Peyer's patch (tissue), 4 donors: ENCODE results near the gene STK24. TPM values are rescaled to one million over a fixed set of nuclear protein-coding genes. Genes with fewer than 3 reads are reported as not detected.

Experiments
- DNase-seq, 3 donors: peaks; one replicate each; pipeline ENCODE4 v3.0.0-alpha.2; 2017 to 2019
- H3K27ac ChIP-seq, 4 donors: fragments of 200-600 bp; sonication (generic); one replicate each; pipeline ENCODE4 v1.5.1; 2016 to 2019
- H3K27me3 ChIP-seq, 2 donors: fragments of 200-600 bp; sonication (generic); one replicate each; pipeline ENCODE4 v1.5.1; 2019
- H3K36me3 ChIP-seq, 3 donors: fragments of 200-600 bp; sonication (generic); one replicate each; pipeline ENCODE4 v1.5.1; 2016 to 2019
- H3K4me1 ChIP-seq, 4 donors: fragments of 200-600 bp; sonication (generic); one replicate each; pipeline ENCODE4 v1.5.1; 2016 to 2019
- H3K4me3 ChIP-seq, 4 donors: fragments of 200-600 bp; sonication (generic); 1 replicate in 3 of 4; 2 replicates in 1 of 4; pipeline ENCODE4 v1.5.1; 2016 to 2019; ENCODE audit warnings: mild to moderate bottlenecking in 1 of 4
- H3K9me3 ChIP-seq, 4 donors: fragments of 200-600 bp; sonication (generic); one replicate each; pipeline ENCODE4 v1.5.1; 2016 to 2019; ENCODE audit warnings: mild to moderate bottlenecking in 1 of 4
- CTCF ChIP-seq, 6 experiments: fragments of 450-650 bp in 4 of 6; fragments of 200-600 bp in 2 of 6; sonication (generic) in 1 of 6; IDR thresholded peaks; one replicate each; pipeline ENCODE4 v1.5.1; 2017 to 2019; ENCODE audit warnings: antibody characterized with exemption in 6 of 6, mild to moderate bottlenecking in 3 of 6, moderate library complexity in 1 of 6
- POLR2A ChIP-seq, 2 donors: fragments of 450-650 bp; IDR thresholded peaks; one replicate each; pipeline ENCODE4 v1.5.1; 2017; ENCODE audit warnings: antibody characterized with exemption in 2 of 2, mild to moderate bottlenecking in 2 of 2, moderate library complexity in 2 of 2
- total RNA-seq, 4 donors: library from RNA; depleted of rRNA; stranded (reverse); fragments of >200 nt; gene quantifications; one replicate each; pipeline ENCODE4 v1.1.0, GENCODE V29; 2016

STK24 gene
- total RNA-seq, 4 donors from 2014 or later: 84.2 to 137 (median 119) TPM

- H3K27ac ChIP-seq: no peak overlapping the region
- TF ChIP-seq POLR2A (IDR thresholded peaks at IDR 0.05) (no peak), CTCF (IDR thresholded peaks at IDR 0.05) (no peak)
- H3K36me3 ChIP-seq: no peaks in the 10 kb centered on the region
- no peaks in the 10 kb centered on the region for H3K9me3 ChIP-seq
- H3K27me3 ChIP-seq: no peaks in the 10 kb centered on the region
- no peaks in the 10 kb centered on the region for H3K4me1 ChIP-seq
- DNase-seq: no peak
- H3K4me3 ChIP-seq: no peak overlapping the region
Observed at GRCh38 chr13:98401934-98402333, 175.0 kb downstream of the STK24 start.

GRCh38 chr13:98399756-98400155 is 177.2 kb downstream of the STK24 start:
- H3K27me3 ChIP-seq: no peaks in the 10 kb centered on the region
- H3K36me3 ChIP-seq: no peaks in the 10 kb centered on the region
- no peak for DNase-seq
- H3K4me3 ChIP-seq: no peak overlapping the region
- no peak for TF ChIP-seq CTCF (IDR thresholded peaks at IDR 0.05)
- TF ChIP-seq POLR2A (IDR thresholded peaks at IDR 0.05): no peak
- no peak overlapping the region for H3K27ac ChIP-seq
- H3K9me3 ChIP-seq: no peaks in the 10 kb centered on the region
- no peaks in the 10 kb centered on the region for H3K4me1 ChIP-seq

GRCh38 chr13:98398581-98398980 is 178.3 kb downstream of the STK24 start:
- no peak overlapping the region for H3K4me3 ChIP-seq
- no peaks in the 10 kb centered on the region for H3K36me3 ChIP-seq
- no peaks in the 10 kb centered on the region for H3K4me1 ChIP-seq
- TF ChIP-seq POLR2A (IDR thresholded peaks at IDR 0.05) (no peak), CTCF (IDR thresholded peaks at IDR 0.05) (no peak)
- no peaks in the 10 kb centered on the region for H3K9me3 ChIP-seq
- no peaks in the 10 kb centered on the region for H3K27me3 ChIP-seq
- no peak for DNase-seq
- no peak overlapping the region for H3K27ac ChIP-seq

GRCh38 chr13:98397861-98398260 is 179.0 kb downstream of the STK24 start:
- Histone ChIP-seq H3K4me1 (no peaks in the 10 kb centered on the region), H3K27me3 (no peaks in the 10 kb centered on the region), H3K27ac (no peak overlapping the region), H3K9me3 (no peaks in the 10 kb centered on the region), H3K4me3 (no peak overlapping the region), H3K36me3 (no peaks in the 10 kb centered on the region)
- TF ChIP-seq CTCF (IDR thresholded peaks at IDR 0.05) (no peak), POLR2A (IDR thresholded peaks at IDR 0.05) (no peak)
- DNase-seq: no peak

GRCh38 chr13:98397221-98397620 is 179.7 kb downstream of the STK24 start:
- H3K9me3 ChIP-seq: no peaks in the 10 kb centered on the region
- no peaks in the 10 kb centered on the region for H3K27me3 ChIP-seq
- peak in 1 of 6 experiments; percentile 20 for TF ChIP-seq CTCF (IDR thresholded peaks at IDR 0.05)
- TF ChIP-seq POLR2A (IDR thresholded peaks at IDR 0.05): no peak
- no peak overlapping the region for H3K4me3 ChIP-seq
- H3K27ac ChIP-seq: no peak overlapping the region
- no peaks in the 10 kb centered on the region for H3K4me1 ChIP-seq
- no peak for DNase-seq
- no peaks in the 10 kb centered on the region for H3K36me3 ChIP-seq

GRCh38 chr13:98396071-98396710 is 180.7 kb downstream of the STK24 start:
- DNase-seq: no peak

More at GRCh38 chr13:98396071-98396710, 180.7 kb downstream of the STK24 start:
- Histone ChIP-seq H3K9me3 (no peaks in the 10 kb centered on the region), H3K27ac (no peak overlapping the region), H3K36me3 (no peaks in the 10 kb centered on the region), H3K27me3 (no peaks in the 10 kb centered on the region), H3K4me3 (no peak overlapping the region), H3K4me1 (no peaks in the 10 kb centered on the region)
- TF ChIP-seq CTCF (IDR thresholded peaks at IDR 0.05) (no peak), POLR2A (IDR thresholded peaks at IDR 0.05) (no peak)
